ENCODE measurements around the gene PHF21B.
"Not testable (repeated sequence)": the region's sequence is repeated elsewhere in the genome, so short reads cannot be mapped to it uniquely, and the experiment has no call there.

PHF21B gene

GRCh38 chr22:44921766-44922165, 88.0 kb downstream of the PHF21B start:
- H3K4me3 ChIP-seq (ENCODE audit: insufficient read depth in 1 of 2, low read depth in 1 of 2, low read length in 2 of 2); H2AFZ ChIP-seq (ENCODE audit: low read depth, low read length); H3K9me3 ChIP-seq (ENCODE audit: control insufficient read depth, low read length); H2BK15ac ChIP-seq (ENCODE audit: low read depth, poor library complexity, severe bottlenecking); DNase-seq; H3K9ac ChIP-seq (ENCODE audit: low read length); H4K8ac ChIP-seq (ENCODE audit: low read length); H3K4me1 ChIP-seq (ENCODE audit: control insufficient read depth, insufficient read depth, low read depth, low read length); H2AK5ac ChIP-seq (ENCODE audit: low read length, severe bottlenecking); H3K36me3 ChIP-seq (ENCODE audit: control insufficient read depth in 1 of 2, insufficient read depth in 2 of 2, low read depth in 1 of 2, low read length in 2 of 2); H3K79me1 ChIP-seq (replicated peaks; ENCODE audit: low read length, poor library complexity, severe bottlenecking); H3K18ac ChIP-seq (ENCODE audit: low read depth in 1 of 2, low read length in 2 of 2); H2BK120ac ChIP-seq (ENCODE audit: low read depth, low read length); H2BK12ac ChIP-seq (ENCODE audit: low read length in 2 of 2); H3K14ac ChIP-seq (ENCODE audit: low read length in 2 of 2); H3K23ac ChIP-seq (ENCODE audit: low read length in 2 of 2); H3K4me2 ChIP-seq (ENCODE audit: low read length, poor library complexity, severe bottlenecking); H2BK5ac ChIP-seq (ENCODE audit: low read depth, low read length, poor library complexity, severe bottlenecking); H4K91ac ChIP-seq (ENCODE audit: low read length); H3K4ac ChIP-seq (ENCODE audit: low read depth in 1 of 2, low read length in 2 of 2); H3K27ac ChIP-seq (ENCODE audit: low read length, poor library complexity, severe bottlenecking): not testable (repeated sequence)
- 92% methylated on average over 6 of the region's 11 CpGs for WGBS
- H3K27me3 ChIP-seq (ENCODE audit: control insufficient read depth in 1 of 2, insufficient read depth in 1 of 2, low read length in 2 of 2), result peaks cover 0 to 13% of the 10 kb centered on the region in 2 experiments

- Histone ChIP-seq H2BK120ac (ENCODE audit: low read depth, low read length) (no peak overlapping the region), H3K23ac (ENCODE audit: low read length in 2 of 2) (no peak overlapping the region), H2BK15ac (ENCODE audit: low read depth, poor library complexity, severe bottlenecking) (no peak overlapping the region), H3K14ac (ENCODE audit: low read length in 2 of 2) (no peak overlapping the region), H3K4me2 (ENCODE audit: low read length, poor library complexity, severe bottlenecking) (no peak overlapping the region), H3K4me1 (ENCODE audit: control insufficient read depth, insufficient read depth, low read depth, low read length) (no peaks in the 10 kb centered on the region), H3K79me1 (replicated peaks; ENCODE audit: low read length, poor library complexity, severe bottlenecking) (no peaks in the 10 kb centered on the region), H2BK12ac (ENCODE audit: low read length in 2 of 2) (no peak overlapping the region), H3K18ac (ENCODE audit: low read depth in 1 of 2, low read length in 2 of 2) (no peak overlapping the region), H4K91ac (ENCODE audit: low read length) (no peak overlapping the region), H4K8ac (ENCODE audit: low read length) (no peak overlapping the region), H3K4ac (ENCODE audit: low read depth in 1 of 2, low read length in 2 of 2) (no peak overlapping the region), H2BK5ac (ENCODE audit: low read depth, low read length, poor library complexity, severe bottlenecking) (no peak overlapping the region), H3K9ac (ENCODE audit: low read length) (no peak overlapping the region), H2AK5ac (ENCODE audit: low read length, severe bottlenecking) (no peak overlapping the region), H3K27me3 (ENCODE audit: control insufficient read depth in 1 of 2, insufficient read depth in 1 of 2, low read length in 2 of 2) (peaks cover 0 to 19% of the 10 kb centered on the region in 2 experiments), H3K9me3 (ENCODE audit: control insufficient read depth, low read length) (no peaks in the 10 kb centered on the region), H3K27ac (ENCODE audit: low read length, poor library complexity, severe bottlenecking) (no peak overlapping the region), H3K4me3 (ENCODE audit: insufficient read depth in 1 of 2, low read depth in 1 of 2, low read length in 2 of 2) (no peak overlapping the region), H3K36me3 (ENCODE audit: control insufficient read depth in 1 of 2, insufficient read depth in 2 of 2, low read depth in 1 of 2, low read length in 2 of 2) (no peaks in the 10 kb centered on the region), H2AFZ (ENCODE audit: low read depth, low read length) (no peak overlapping the region)
- WGBS, result 86% methylated on average over 14 of the region's 14 CpGs
- no peak for DNase-seq
Observed at GRCh38 chr22:44920183-44920582, 89.6 kb downstream of the PHF21B start.

- no peak overlapping the region for H4K8ac ChIP-seq (ENCODE audit: low read length)
Observed at GRCh38 chr22:44919691-44920090, 90.1 kb downstream of the PHF21B start.

GRCh38 chr22:44918925-44919392, 90.8 kb downstream of the PHF21B start:
- no peak overlapping the region for H2BK5ac ChIP-seq (ENCODE audit: low read depth, low read length, poor library complexity, severe bottlenecking)
- no peak overlapping the region for H3K18ac ChIP-seq (ENCODE audit: low read depth in 1 of 2, low read length in 2 of 2)
- H3K4ac ChIP-seq (ENCODE audit: low read depth in 1 of 2, low read length in 2 of 2), result no peak overlapping the region
- H2BK120ac ChIP-seq (ENCODE audit: low read depth, low read length), result no peak overlapping the region
- no peak overlapping the region for H4K91ac ChIP-seq (ENCODE audit: low read length)
- H3K27ac ChIP-seq (ENCODE audit: low read length, poor library complexity, severe bottlenecking), result no peak overlapping the region
- H3K36me3 ChIP-seq (ENCODE audit: control insufficient read depth in 1 of 2, insufficient read depth in 2 of 2, low read depth in 1 of 2, low read length in 2 of 2), result no peaks in the 10 kb centered on the region
- H2AK5ac ChIP-seq (ENCODE audit: low read length, severe bottlenecking), result no peak overlapping the region
- no peaks in the 10 kb centered on the region for H3K4me1 ChIP-seq (ENCODE audit: control insufficient read depth, insufficient read depth, low read depth, low read length)
- no peaks in the 10 kb centered on the region for H3K79me1 ChIP-seq (replicated peaks; ENCODE audit: low read length, poor library complexity, severe bottlenecking)
- WGBS, result 80% methylated on average over 8 of the region's 8 CpGs
- H3K9me3 ChIP-seq (ENCODE audit: control insufficient read depth, low read length), result no peaks in the 10 kb centered on the region
- no peak overlapping the region for H4K8ac ChIP-seq (ENCODE audit: low read length)
- H3K14ac ChIP-seq (ENCODE audit: low read length in 2 of 2), result no peak overlapping the region
- H3K9ac ChIP-seq (ENCODE audit: low read length), result no peak overlapping the region
- H2AFZ ChIP-seq (ENCODE audit: low read depth, low read length), result no peak overlapping the region
- no peak overlapping the region for H3K23ac ChIP-seq (ENCODE audit: low read length in 2 of 2)
- peaks cover 0 to 23% of the 10 kb centered on the region in 2 experiments for H3K27me3 ChIP-seq (ENCODE audit: control insufficient read depth in 1 of 2, insufficient read depth in 1 of 2, low read length in 2 of 2)
- no peak overlapping the region for H3K4me2 ChIP-seq (ENCODE audit: low read length, poor library complexity, severe bottlenecking)
- no peak overlapping the region for H2BK12ac ChIP-seq (ENCODE audit: low read length in 2 of 2)
- H2BK15ac ChIP-seq (ENCODE audit: low read depth, poor library complexity, severe bottlenecking), result no peak overlapping the region
- no peak for DNase-seq
- no peak overlapping the region for H3K4me3 ChIP-seq (ENCODE audit: insufficient read depth in 1 of 2, low read depth in 1 of 2, low read length in 2 of 2)

More at GRCh38 chr22:44919691-44920090, 90.1 kb downstream of the PHF21B start:
- Histone ChIP-seq H3K27ac (ENCODE audit: low read length, poor library complexity, severe bottlenecking) (no peak overlapping the region), H3K79me1 (replicated peaks; ENCODE audit: low read length, poor library complexity, severe bottlenecking) (no peaks in the 10 kb centered on the region), H3K14ac (ENCODE audit: low read length in 2 of 2) (no peak overlapping the region), H4K91ac (ENCODE audit: low read length) (no peak overlapping the region), H3K4me3 (ENCODE audit: insufficient read depth in 1 of 2, low read depth in 1 of 2, low read length in 2 of 2) (no peak overlapping the region), H3K18ac (ENCODE audit: low read depth in 1 of 2, low read length in 2 of 2) (no peak overlapping the region), H3K23ac (ENCODE audit: low read length in 2 of 2) (no peak overlapping the region), H3K4me1 (ENCODE audit: control insufficient read depth, insufficient read depth, low read depth, low read length) (no peaks in the 10 kb centered on the region), H3K9ac (ENCODE audit: low read length) (no peak overlapping the region), H2BK15ac (ENCODE audit: low read depth, poor library complexity, severe bottlenecking) (no peak overlapping the region), H3K9me3 (ENCODE audit: control insufficient read depth, low read length) (no peaks in the 10 kb centered on the region), H3K4me2 (ENCODE audit: low read length, poor library complexity, severe bottlenecking) (no peak overlapping the region), H2BK12ac (ENCODE audit: low read length in 2 of 2) (no peak overlapping the region), H2BK5ac (ENCODE audit: low read depth, low read length, poor library complexity, severe bottlenecking) (no peak overlapping the region), H3K27me3 (ENCODE audit: control insufficient read depth in 1 of 2, insufficient read depth in 1 of 2, low read length in 2 of 2) (peaks cover 0 to 23% of the 10 kb centered on the region in 2 experiments), H2AK5ac (ENCODE audit: low read length, severe bottlenecking) (no peak overlapping the region), H3K4ac (ENCODE audit: low read depth in 1 of 2, low read length in 2 of 2) (no peak overlapping the region), H3K36me3 (ENCODE audit: control insufficient read depth in 1 of 2, insufficient read depth in 2 of 2, low read depth in 1 of 2, low read length in 2 of 2) (no peaks in the 10 kb centered on the region), H2BK120ac (ENCODE audit: low read depth, low read length) (no peak overlapping the region), H2AFZ (ENCODE audit: low read depth, low read length) (no peak overlapping the region)
- 80% methylated on average over 10 of the region's 10 CpGs for WGBS
- no peak for DNase-seq

Data from mesenchymal stem cell (in vitro differentiated cells and primary cell).